T-helper 22 cell (primary cell): Measurements from ENCODE around the gene COL8A2.
"Not testable (repeated sequence)": the region's sequence is repeated elsewhere in the genome, so short reads cannot be mapped to it uniquely, and the experiment has no call there.

Experiments used
- DNase-seq: peaks from one replicate; pipeline ENCODE4 v3.0.0-alpha.2; 2020; ENCODE audit warnings: low read depth

COL8A2 gene

GRCh38 chr1:36125129-36125991 is at the start of gene COL8A2:
TSS of gene COL8A2 (minus strand) at chr1:36125222. CDS start at chr1:36100242, 24,980 bp downstream.
- DNase-seq: no peak

DNA sequence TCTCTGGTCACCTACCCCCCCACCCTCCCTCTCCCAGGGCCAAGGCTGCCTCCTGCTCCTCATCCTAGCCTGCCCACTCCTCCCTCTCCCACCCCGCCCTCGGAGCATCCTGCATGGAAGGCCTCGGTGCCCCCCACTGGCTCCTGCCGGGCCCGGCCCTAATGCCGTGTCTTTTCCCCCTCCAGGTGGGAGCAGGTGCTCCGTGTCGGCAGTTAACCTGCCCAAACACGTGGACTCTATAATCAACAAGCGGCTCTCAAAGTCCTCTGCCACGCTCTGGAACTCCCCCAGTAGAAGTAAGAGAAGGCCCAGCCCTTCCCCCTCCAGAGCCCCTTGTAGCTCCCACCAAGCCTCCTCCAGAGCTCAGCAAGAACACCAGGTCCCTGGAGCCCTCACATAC is 49.7 kb upstream of the COL8A2 start:
- DNase-seq: no peak

GRCh38 chr1:36172983-36173382 is 48.0 kb upstream of the COL8A2 start:
- no peak for DNase-seq

- DNase-seq: no peak
Measured at GRCh38 chr1:36172017-36172747, 47.2 kb upstream of the COL8A2 start.

- no peak for DNase-seq
Measured at GRCh38 chr1:36170643-36171412, 45.8 kb upstream of the COL8A2 start.

- no peak for DNase-seq
Measured at GRCh38 chr1:36168514-36168913, 43.5 kb upstream of the COL8A2 start.

GRCh38 chr1:36166938-36167905 is 42.2 kb upstream of the COL8A2 start:
- DNase-seq: no peak

DNA sequence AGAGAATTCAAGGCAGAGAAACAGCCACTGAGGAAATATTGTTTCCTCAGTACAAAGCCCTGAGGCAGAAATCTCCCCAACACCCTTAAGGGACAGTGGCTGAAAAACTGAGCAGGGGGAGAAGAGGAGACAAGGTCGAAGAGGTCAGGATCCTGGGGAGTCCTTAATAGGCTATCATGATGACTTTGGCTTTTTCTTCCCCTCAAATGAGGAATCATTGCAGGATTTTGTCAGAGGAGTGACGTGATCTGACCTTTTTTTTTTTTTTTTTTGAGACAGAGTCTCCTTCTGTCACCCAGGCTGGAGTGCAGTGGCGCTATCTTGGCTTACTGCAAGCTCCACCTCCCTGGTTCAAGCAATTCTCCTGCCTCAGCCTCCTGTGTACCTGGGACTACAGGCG is 41.1 kb upstream of the COL8A2 start:
- DNase-seq: no peak

GRCh38 chr1:36165145-36165544 is 40.1 kb upstream of the COL8A2 start:
- no peak for DNase-seq

GRCh38 chr1:36164361-36164760 is 39.3 kb upstream of the COL8A2 start:
- no peak for DNase-seq

DNA sequence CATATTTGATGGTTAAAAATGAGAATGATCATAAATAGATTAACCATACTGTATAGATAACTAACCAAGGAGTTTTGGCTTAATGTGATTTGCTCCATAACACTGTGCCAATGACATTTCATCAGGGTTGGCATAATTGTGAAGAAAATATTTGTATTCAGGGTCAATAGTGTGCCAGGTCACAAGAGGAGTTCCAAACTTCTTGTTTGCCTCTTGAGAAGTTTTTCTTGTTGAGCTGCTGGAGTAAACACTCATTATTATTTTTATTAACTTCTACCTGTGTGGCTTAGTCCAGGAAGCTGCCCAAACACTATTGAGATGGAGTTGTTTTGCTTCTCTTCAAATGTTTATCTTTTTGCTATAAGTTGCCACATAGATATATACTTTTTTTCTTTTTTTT is 38.4 kb upstream of the COL8A2 start:
- no peak for DNase-seq

DNA sequence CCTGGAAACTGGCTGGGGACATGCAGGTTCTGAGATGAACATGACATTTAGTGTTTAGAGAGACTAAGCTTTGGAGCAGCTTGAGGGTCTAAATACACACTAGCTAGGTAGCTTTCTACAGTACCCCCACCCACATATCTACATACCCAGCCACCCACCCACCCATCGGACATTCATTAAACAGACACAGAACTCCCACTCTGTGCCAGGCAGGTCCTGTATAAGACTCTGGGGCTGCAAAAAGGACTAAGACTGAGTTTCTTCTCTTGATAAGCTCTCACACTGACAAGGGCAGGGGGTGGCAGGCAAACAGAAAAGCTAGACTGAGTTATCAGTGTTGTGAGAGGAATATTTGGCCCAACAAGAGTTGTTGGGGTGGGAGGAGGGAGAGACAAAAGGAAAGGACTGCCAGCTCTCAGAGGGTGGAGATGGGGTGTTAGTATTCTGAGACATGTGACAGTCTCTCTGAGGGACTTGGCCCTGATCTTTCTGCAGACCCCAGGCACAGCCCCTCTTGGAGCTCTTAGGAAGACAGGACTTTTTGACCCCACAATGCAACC is 37.7 kb upstream of the COL8A2 start:
- DNase-seq: no peak

GRCh38 chr1:36161641-36162531 is 36.9 kb upstream of the COL8A2 start:
- peak; percentile 33 for DNase-seq

- DNase-seq: peak; percentile 43
Measured at GRCh38 chr1:36160949-36161485, 36.0 kb upstream of the COL8A2 start.

- no peak for DNase-seq
Measured at GRCh38 chr1:36160388-36160948, 35.4 kb upstream of the COL8A2 start.

- no peak for DNase-seq
Measured at GRCh38 chr1:36159614-36160387, 34.8 kb upstream of the COL8A2 start.

- not testable (repeated sequence) for DNase-seq
Measured at GRCh38 chr1:36158827-36159252, 33.8 kb upstream of the COL8A2 start.
